DMS114 treated with DMSO at 0.1 percent for 48 hours (cell line): ENCODE data around the gene CCDC78.
A peak's percentile ranks its signal among the peaks of the same experiment; 100 is the strongest.
"Not testable (repeated sequence)": the region's sequence is repeated elsewhere in the genome, so short reads cannot be mapped to it uniquely, and the experiment has no call there.

Source experiments
- DNase-seq: peaks from one replicate; lab custom pipeline; 2025; ENCODE audit not compliant: unreplicated experiment; lab: John Stamatoyannopoulos, UW

The CCDC78 gene

DNA sequence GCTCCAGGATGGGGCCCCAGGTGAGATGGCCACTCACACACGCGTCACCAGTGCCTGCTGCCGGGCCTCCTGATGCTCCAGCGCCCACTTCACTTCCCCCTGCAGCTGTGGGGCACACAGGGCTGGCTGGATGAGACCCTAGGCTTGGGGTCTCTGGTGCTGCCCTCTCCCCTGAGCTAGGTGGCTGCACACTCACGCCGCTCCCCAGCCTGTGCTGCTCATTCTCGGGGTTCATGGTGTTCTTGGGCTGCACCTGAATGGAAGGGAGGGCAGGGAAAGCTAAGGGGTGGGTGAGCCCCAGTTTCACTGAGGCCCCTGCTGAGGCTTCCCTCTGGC lies 1.2 kb downstream of the CCDC78 start:
- no peak for DNase-seq

DNA sequence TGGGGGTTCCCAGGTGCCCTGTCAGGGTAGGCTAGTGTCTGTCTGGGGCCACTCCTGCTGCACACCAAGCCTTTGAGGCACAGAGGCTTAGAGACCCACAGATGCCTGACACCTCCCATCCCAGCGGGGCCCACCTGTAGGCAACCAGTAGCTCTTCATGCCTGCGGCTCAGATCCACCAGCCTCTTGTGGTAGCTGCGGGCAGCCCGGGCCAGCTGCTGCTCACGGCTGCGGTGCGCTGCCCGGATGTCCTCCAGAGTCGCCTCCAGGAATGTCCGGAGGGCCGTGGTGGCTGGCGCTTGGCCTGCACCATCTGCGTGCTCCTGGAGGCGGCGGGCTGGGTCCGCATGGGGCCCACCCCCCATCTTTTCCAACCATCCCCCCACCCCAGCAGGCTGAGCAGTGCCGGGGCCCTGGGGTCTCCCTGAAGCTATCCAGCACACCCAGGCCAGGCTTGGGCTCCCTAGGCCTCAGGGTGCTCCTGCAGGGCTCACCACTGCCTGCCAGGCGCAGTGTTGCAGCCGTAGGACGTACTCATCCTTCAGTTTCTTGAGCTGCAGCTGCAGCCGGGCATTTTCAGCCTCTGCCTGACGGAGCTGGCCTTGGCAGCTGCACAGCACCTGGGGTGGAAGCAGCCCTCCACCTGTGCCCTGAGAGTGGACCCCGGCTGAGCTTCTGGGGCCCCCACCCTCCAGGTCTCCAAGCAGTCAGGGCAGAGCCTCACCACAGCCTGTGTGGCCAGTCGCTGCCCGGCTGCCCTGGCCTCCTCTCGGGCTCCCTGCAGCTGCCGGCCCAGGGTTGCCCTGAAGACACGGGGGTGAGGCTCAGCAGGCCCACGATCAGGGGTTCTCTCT lies 1.8 kb downstream of the CCDC78 start:
- no peak for DNase-seq

DNA sequence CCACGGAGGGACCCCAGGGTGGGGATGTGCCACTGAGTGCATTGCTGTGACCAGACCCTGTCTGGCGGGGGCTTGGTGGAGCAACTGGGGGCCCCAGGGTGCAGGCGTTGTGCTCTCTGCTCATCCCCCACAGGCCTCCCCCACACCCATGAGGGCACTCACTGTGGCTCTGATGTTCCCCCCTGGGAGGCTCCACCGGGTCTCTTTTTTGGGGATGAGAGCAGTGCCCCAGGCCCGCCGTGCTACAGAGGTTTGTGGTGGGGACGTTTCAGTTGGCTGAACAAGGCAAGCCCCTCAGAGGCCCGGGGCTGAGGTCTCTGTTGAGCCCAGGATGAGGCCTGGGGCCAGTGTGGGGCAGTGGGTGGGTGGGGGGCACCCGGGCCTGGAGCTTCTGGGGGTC lies 2.5 kb downstream of the CCDC78 start:
- DNase-seq = no peak

DNA sequence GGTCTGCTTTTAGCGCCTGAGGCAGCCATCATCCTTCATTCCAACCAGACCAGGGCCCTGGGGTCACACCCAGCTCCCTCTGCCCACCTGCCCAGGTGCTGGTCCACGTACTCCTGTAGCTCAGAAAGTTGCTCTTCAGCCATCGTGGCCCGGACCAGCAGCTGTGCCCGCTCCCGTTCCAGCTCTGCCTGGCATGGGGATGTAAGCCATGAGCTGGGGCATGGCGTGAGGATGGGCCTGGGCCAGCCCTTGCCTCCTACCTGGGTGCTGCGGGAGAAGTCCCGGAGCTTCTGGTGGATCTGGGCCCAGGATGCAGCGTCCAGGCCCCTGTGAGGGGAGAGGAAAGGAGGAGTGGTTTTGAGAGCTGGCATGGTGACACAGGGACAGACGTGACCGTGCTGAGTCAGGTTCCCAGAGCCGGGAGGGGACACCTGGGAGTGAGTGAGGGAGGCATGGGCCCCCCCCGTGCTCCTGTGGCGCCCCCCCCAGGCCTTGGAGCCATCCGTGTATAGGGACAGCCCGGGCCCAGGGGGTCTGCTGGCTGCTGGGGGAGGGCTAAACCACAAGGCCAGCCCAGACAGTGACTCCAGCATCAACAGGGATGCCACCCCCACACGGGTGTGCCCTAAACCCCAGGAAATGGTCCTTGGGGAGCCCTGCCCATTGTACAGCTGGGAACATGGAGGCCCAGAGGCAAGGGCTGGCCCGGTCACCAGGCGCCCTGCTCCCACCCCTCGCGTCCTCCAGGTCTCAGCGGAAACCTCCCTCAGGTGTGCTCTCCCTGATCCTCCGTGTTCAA lies 3.2 kb downstream of the CCDC78 start:
- no peak for DNase-seq

DNA sequence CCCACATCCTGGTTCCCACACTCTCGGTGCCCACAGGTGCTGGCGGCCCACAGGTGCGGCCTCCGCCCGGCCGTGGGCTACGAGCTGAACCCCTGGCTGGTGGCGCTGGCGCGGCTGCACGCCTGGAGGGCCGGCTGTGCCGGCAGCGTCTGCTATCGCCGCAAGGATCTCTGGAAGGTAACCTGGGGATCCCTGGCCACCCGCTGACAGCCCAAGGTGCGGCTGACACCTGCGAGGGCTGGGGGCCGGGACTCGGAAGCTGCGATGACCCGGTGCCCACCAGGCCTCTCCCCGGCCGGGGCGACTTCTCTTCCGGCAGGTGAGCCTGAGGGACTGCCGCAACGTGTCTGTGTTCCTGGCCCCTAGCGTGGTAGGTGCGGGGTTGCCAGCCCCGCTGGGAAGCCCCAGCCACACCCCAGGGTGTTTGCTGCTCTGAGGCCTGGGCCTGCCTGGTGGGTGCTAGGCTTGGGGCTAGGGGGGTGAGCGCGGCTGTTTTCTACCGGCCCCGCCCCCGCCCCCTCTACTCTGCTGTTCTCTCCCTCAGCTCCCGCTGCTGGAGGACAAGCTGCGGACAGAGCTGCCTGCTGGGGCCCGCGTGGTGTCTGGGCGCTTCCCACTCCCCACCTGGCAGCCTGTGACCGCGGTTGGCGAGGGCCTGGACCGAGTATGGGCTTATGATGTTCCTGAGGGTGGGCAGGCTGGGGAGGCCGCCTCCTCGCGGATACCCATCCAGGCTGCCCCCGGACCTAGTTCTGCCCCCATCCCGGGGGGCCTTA lies 4.3 kb downstream of the CCDC78 start:
- DNase-seq = no peak

DNA sequence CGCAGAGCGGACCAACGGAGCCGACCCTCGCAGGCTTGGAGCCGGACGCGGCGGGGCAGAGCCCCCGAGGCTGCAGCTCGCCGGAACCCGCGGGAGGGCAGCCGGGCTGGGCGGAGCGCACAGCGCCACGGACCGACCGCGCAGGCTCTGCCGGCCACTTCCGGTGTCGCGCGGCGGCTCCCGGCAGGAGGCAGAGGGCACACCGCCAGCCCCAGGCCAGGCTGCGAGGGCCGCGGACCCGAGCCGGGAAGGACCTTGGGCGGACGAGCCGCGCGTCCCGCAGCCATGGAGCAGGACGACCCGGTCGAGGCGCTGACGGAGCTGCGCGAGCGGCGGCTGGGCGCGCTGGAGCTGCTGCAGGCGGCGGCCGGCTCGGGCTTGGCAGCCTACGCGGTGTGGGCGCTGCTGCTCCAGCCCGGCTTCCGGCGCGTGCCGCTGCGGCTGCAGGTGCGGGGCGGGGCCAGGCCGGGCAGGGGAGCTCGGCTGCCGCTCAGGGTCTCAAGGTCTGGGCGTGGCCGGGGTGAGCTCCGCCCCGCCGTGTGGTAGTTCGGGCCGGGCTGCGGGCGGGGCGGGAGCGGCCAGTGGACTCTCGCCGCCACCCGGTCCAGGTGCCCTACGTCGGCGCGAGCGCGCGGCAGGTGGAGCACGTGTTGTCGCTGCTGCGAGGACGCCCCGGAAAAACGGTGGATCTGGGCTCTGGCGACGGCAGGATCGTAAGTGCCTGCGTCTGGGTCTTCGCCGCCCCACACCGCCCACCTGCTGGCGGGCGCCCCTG lies 5.1 kb downstream of the CCDC78 start, which contains the start of gene ANTKMT:
Gene ANTKMT, plus strand, starts transcription at position 157 of the 775 bp plus-strand sequence. Its CDS starts 129 bp downstream, at position 286.
- DNase-seq = peak; percentile 51

DNA sequence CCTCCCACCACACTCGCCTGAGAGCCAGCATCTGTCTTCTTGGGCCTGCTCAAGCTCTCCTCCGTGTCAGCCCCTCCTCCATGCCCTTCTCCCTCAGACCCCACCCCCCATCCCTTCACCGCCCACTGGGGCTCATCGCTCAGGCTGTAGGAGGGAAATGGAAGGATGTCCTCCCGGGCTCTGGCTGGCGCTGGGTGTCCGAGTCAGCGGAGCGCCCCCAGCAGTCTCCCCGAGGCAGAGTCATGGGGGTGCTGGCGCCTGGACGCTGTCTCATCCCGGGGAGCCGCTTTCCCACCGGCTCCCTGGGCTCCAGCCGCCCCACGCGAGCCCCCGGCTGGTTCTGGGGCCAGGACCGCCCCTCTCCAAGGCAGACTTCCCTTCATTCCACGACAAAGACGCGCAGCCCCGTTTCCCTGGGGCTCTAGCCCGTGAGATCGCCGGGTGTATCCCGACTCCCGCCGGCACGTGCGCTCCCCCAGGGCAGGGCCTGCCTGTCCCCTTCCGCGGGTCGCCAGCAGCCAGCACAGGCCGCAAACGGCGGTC lies 5.7 kb downstream of the CCDC78 start:
- no peak for DNase-seq

DNA sequence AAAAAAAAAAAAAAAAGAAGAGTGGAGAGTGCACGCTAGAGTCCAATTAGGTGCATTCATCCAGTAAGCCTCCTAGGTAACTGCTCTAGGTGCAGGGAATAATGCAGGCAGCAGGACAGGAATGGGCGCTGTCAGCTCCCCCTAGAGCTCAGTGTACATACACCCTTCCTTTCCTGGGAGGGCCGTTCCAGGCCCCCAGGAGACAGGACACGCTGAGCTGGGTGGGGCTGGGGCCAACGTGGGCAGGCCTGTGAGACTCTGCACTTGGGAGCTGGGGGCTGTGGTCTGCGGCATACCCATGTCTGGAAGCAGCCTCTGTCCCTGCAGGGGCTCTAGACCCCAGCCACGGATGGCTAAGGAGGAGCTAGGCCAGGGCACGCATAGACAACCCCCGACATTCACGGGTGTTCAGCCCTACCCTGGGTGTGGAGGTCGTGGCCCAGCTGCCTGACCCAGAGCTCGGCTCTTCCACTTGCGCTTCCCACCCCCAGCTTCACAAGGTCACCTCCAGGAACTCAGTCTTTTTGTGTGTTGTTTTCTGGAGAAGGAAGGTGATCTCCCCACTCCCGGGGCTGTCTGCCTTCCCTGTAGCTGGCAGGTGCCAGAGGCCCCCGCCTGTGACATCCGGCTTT lies 6.3 kb downstream of the CCDC78 start:
- peak; percentile 27 for DNase-seq

DNA sequence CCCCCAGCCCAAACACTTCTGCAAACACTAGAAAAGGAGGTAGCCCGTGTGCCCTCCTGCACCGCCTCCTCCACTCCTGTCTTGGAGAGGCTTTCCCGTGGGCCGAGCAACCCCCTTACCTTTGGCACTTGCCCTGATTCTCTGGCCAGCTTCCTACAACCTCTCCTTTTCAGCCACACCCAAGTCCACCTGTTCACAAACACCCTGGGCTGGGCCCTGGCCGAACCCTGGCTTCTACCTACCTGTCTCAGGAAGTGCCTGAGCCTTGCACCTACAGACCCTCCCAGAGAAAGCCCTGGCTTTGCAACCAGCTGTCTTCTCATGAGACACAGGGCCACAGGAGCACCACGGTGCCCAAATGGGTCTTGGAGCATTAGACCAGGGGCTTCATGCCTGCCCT lies 7.3 kb downstream of the CCDC78 start:
- no peak for DNase-seq

DNA sequence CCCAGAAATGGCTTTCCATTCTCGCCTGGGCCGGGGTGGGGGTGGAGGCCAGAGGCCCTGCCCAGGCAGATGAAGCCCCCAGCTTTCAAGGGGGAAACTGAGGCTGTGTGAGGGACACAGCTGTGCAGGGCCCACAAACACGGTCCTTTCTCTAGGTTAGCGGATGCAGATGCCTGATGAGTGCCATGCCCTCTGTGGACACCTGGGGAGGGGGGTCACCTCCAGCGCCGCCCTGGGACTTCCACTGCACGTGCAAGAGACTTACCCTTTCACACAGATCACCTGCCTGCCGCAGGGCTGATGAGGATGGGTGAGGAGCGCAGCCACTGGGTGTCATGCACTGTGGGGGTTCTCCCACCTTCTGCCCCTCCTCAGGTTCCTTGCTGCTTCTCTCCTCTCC lies 7.9 kb downstream of the CCDC78 start:
- DNase-seq = no peak

DNA sequence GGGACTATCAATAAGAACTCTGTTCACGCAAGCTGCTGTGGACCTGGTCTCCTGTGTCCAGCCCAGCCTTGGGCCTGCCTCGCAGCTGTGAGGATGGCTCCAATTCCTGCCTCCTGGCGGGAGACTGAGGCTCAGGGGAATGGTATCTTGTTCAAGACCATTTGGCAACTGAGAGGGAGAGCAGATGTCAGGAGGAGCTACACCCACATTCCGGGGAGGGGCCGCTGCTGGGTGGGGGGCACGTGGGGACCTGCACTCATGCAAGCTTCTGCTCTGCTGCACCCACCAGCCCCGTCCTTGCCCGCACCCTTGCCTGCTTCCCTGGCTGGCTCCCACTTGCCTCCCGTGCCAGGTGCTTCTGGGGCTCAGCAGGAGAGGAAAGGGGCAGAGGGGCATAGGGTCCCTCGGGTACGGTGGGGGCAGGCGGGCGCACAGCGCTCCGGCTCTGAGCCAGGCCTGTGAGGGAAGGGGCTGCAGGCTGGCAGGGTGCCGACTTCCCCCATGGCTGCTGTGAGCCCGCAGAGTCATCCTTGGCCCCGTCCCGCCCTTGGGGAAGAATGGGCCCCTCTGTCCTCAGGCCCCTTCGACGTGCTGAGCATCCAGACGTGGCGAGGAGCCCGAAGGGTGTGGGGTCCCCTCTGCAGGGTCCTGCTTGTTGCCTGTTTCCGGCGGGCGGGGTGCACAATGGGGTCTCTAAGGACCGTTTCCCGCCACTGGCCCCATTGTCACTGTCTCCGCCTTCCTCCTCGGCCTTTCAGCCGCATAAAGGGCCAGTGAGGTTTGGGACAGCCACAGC lies 8.6 kb downstream of the CCDC78 start:
- DNase-seq = no peak

DNA sequence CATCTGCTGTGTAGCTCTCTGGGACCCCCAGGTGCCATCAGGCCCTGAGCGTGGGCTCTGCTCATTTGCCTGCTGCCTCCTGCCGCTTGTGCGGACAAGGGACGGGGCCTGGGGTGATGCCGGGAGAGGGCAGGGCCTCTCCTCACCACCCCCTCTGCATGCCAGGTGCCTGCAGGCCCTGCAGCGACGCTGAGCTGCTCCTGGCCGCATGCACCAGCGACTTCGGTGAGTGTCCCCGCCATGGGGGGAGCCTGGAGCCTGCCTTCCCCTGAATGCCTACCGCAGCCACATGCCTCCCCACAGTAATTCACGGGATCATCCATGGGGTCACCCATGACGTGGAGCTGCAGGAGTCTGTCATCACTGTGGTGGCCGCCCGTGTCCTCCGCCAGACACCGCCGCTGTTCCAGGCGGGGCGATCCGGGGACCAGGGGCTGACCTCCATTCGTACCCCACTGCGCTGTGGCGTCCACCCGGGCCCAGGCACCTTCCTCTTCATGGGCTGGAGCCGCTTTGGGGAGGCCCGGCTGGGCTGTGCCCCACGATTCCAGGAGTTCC lies 9.4 kb downstream of the CCDC78 start:
- DNase-seq = no peak

DNA sequence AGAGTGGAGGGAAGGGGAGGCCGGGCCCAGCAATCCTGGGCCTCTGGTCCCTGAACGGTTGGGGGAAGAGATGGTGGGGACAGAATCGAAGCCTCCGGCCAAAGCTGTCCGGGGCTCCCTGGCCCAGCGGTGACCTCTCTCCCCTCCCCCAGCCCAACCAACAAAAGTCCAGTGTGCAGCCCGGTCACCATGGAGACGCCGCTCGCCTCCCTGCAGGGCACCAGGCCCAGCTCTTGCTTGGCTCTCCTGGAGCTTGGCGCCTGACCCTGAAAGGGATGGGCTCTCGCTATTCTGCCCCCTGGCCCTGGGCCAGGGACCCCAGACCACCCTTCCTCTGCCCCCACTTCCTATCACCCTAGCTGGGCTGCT lies 10.1 kb downstream of the CCDC78 start:
- DNase-seq = no peak

DNA sequence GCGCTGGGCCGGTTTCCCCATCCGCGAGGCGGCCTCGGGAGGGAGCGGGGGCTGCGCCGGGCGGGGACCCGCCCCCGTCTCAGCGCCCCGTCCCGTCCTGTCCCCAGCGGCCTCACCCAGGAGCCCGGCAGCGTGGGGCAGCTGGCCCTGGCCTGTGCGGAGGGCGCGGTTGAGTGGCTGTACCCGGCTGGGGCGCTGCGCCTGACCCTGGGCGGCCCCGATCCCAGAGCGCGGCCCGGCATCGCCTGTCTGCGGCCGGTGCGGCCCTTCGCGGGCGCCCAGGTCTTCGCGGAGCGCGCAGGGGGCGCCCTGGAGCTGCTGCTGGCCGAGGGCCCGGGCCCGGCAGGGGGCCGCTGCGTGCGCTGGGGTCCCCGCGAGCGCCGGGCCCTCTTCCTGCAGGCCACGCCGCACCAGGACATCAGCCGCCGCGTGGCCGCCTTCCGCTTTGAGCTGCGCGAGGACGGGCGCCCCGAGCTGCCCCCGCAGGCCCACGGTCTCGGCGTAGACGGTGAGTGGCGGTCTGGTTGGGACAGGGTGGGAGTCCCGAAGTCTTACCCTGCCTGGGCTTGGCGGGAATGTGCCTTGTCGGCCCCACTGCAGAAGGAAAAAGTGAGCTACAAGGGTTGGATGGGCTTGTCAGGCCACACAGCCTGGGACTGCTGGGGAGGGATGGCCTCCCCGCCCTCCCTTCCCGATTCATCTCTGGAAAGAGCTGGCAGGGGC lies 10.6 kb downstream of the CCDC78 start:
- no peak for DNase-seq

DNA sequence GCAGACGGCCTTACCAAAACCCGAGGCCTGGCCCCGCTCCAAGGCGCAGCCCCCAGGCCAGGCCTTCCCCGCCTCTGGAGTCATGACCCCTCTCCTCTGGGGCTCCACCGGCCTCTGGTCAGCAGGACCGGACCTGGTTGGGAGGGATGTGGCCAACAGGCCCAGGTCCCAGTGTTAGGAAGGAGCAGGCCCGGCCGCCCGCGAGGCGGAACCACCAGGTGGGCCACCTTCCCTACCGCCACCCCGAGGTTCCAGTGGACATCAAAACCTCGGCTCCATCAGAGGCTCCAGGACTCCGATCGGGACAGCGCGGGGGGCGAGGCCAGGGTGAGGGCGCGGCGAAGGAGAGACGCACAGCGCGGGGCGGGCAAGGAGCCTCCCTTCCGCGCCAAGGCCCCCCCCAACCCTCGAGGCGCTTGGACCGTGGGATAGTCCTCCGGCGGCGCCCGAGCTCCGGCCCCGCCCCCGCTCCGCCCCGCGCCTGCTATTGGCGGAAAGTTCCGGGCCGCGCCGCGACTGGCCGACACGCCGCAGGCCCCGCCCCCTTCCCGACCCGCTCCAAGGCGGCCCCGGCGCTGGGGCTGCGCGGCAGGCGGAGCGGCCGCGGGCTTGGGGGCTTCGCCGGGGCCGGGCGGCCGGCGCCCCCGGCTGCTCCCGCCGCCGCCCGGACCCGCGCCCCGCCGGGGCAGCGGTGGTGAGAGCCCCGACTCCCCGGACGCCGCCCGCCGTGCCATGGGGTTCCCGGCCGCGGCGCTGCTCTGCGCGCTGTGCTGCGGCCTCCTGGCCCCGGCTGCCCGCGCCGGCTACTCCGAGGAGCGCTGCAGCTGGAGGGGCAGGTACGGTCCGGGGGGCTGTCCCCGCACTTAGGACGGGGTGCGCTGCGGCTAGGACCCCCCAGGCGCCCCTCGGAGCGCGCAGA lies 11.4 kb downstream of the CCDC78 start, which contains the start of gene METRN:
Gene METRN, plus strand, starts transcription at position 561 of the 919 bp plus-strand sequence. Its CDS starts 172 bp downstream, at position 733.
- peak; percentile 68 for DNase-seq

DNA sequence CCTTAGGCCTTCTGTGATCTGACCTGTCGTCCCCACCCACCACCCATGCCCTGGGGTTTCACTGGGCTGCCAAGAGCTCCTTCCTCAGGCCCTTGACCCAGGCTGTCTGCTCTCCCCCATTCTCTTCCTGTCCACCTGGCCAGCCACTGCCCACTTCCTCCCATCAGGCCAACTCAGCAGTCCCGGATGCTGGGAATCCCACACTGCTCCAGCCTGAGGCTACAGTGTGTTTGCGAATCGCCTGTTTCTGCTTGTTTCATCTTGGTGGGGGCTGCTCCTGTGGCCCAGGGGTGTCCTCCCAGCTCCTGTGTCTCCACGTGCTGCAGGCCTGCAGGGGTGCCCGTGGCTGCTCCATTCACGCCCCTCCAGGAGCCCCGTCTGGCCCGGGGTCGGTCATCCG lies 12.2 kb downstream of the CCDC78 start:
- DNase-seq = no peak

DNA sequence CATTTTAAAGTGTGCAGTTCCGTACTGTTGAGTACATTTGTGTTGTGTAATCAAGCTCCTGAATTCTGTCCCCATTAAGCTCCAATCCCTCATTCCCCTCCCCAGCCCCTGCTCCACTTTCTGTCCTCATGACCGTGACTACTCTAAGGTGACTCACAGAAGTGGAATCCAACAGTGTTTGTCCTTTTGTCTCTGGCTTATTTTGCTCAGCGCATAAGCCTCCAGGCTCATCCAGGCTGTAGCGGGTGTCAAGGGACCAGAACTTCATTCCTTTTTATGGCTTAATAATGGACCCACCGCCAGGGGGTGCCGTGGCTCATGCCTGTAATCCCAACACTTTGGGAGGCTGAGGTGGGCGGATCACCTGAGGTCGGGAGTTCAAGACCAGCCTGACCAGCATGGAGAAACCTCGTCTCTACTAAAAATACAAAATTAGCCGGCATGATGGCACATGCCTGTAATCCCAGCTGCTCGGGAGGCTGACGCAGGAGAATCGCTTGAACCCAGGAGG lies 13.4 kb downstream of the CCDC78 start:
- DNase-seq = not testable (repeated sequence)
